Breast epithelium (tissue), 4 donors: ENCODE data around the gene KRT7. TPM values are rescaled to one million over a fixed set of nuclear protein-coding genes. Genes with fewer than 3 reads are reported as not detected.

Experiments used
- DNase-seq, 2 donors: peaks; one replicate each; pipeline ENCODE4 v3.0.0-alpha.2; 2019; ENCODE audit warnings: low spot score in 2 of 2
- H3K27ac ChIP-seq, 2 donors: fragments of 200-600 bp; sonication (generic) in 1 of 2; one replicate each; pipeline ENCODE4 v1.5.1; 2016 to 2019; ENCODE audit warnings: mild to moderate bottlenecking in 1 of 2
- H3K27me3 ChIP-seq, 2 donors: fragments of 200-600 bp; sonication (generic) in 1 of 2; one replicate each; pipeline versions ENCODE4 v1.5.1 to v1.6.0; 2017 to 2019; ENCODE audit warnings: control low read depth in 1 of 2, mild to moderate bottlenecking in 1 of 2
- H3K36me3 ChIP-seq: fragments of 200-600 bp; one replicate; pipeline ENCODE4 v1.5.1; 2019
- H3K4me1 ChIP-seq, 2 donors: fragments of 200-600 bp; sonication (generic); one replicate each; pipeline ENCODE4 v1.5.1; 2016 to 2019; ENCODE audit warnings: control low read depth in 1 of 2
- H3K4me3 ChIP-seq, 3 donors: fragments of 200-600 bp; sonication (generic); 1 replicate in 2 of 3; 2 replicates in 1 of 3; pipeline ENCODE4 v1.5.1; 2016 to 2019; ENCODE audit warnings: mild to moderate bottlenecking in 3 of 3, moderate library complexity in 2 of 3
- H3K9me3 ChIP-seq, 2 donors: fragments of 200-600 bp; sonication (generic) in 1 of 2; one replicate each; pipeline ENCODE4 v1.5.1; 2016 to 2019; ENCODE audit warnings: control low read depth in 1 of 2
- POLR2A ChIP-seq: fragments of 450-650 bp; IDR thresholded peaks from one replicate; pipeline ENCODE4 v1.6.1; 2016; ENCODE audit warnings: antibody characterized with exemption, mild to moderate bottlenecking, moderate library complexity
- POLR2AphosphoS5 ChIP-seq, 3 donors: sonication (generic); formaldehyde crosslinking; IDR thresholded peaks; one replicate each; pipeline ENCODE4 v1.6.1; 2017; ENCODE audit warnings: antibody characterized with exemption in 3 of 3
- intact Hi-C: fragments of 100-400 bp; cut with DNase I; formaldehyde crosslinking; loops from one replicate; pipeline ENCODE4 v1.15.1; 2023; ENCODE audit warnings: low total_unique reads
- total RNA-seq, 3 donors: library from RNA; depleted of rRNA; stranded (reverse); fragments of >200 nt; gene quantifications; one replicate each; pipeline ENCODE4 v1.1.0, GENCODE V29; 2016
- TF ChIP-seq, protein P1 (sequence below), 3 donors: fragments of 450-650 bp; IDR thresholded peaks; one replicate each; pipeline ENCODE4 v1.5.1; 2016 to 2017; ENCODE audit warnings: antibody characterized with exemption in 3 of 3, mild to moderate bottlenecking in 3 of 3, moderate library complexity in 3 of 3

The KRT7 gene
- total RNA-seq, 3 donors from 2014 or later: 4.2 to 1,051 (median 358) TPM

DNA sequence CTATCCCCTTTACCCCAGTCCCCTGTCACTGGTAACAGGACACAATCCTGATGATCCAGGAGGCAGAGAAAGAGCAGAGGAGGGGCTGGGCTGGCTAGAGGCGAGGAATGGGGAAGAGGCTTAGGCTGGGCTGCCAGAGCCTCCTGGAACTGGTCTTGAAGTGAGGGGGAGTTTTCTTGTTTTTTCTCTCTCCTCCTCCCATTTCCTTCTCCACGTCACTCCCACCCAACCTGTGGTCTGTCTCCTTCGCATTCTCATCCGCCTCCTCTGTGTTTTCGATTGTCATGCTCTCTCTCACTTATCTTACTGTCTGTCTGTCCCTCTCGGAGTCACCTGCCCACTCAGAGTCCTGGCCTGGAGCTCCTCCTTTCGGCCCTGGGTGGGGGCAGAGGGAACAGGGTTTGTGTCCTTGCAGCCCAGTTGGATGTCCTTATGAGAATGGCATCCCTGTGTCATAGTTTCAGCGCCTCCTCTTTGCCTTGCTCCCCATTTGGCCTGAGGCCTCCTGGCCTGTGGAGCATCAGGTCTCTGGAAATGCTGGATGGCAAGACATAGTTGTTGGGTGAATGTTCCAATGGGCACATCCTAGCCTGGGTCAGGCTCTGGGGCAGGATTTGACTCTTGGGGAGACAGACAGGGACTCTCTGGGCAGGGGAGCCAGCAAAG, 37.8 kb upstream of the KRT7 start:
- Histone ChIP-seq H3K27me3 (no peaks in the 10 kb centered on the region), H3K36me3 (no peaks in the 10 kb centered on the region), H3K4me3 (no peak overlapping the region), H3K4me1 (peaks cover 3 to 21% of the 10 kb centered on the region in 2 donors), H3K9me3 (no peaks in the 10 kb centered on the region), H3K27ac (peak overlapping the region; percentile 93 to 97)
- DNase-seq: peak in 1 of 2 donors; percentile 70
- TF ChIP-seq, protein P1, sequence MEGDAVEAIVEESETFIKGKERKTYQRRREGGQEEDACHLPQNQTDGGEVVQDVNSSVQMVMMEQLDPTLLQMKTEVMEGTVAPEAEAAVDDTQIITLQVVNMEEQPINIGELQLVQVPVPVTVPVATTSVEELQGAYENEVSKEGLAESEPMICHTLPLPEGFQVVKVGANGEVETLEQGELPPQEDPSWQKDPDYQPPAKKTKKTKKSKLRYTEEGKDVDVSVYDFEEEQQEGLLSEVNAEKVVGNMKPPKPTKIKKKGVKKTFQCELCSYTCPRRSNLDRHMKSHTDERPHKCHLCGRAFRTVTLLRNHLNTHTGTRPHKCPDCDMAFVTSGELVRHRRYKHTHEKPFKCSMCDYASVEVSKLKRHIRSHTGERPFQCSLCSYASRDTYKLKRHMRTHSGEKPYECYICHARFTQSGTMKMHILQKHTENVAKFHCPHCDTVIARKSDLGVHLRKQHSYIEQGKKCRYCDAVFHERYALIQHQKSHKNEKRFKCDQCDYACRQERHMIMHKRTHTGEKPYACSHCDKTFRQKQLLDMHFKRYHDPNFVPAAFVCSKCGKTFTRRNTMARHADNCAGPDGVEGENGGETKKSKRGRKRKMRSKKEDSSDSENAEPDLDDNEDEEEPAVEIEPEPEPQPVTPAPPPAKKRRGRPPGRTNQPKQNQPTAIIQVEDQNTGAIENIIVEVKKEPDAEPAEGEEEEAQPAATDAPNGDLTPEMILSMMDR (IDR thresholded peaks at IDR 0.05): no peak
- TF ChIP-seq POLR2A: no peak
- TF ChIP-seq POLR2AphosphoS5 (IDR thresholded peaks at IDR 0.05): peak in 1 of 3 donors; percentile 45
- intact Hi-C loops: no loop called here

DNA sequence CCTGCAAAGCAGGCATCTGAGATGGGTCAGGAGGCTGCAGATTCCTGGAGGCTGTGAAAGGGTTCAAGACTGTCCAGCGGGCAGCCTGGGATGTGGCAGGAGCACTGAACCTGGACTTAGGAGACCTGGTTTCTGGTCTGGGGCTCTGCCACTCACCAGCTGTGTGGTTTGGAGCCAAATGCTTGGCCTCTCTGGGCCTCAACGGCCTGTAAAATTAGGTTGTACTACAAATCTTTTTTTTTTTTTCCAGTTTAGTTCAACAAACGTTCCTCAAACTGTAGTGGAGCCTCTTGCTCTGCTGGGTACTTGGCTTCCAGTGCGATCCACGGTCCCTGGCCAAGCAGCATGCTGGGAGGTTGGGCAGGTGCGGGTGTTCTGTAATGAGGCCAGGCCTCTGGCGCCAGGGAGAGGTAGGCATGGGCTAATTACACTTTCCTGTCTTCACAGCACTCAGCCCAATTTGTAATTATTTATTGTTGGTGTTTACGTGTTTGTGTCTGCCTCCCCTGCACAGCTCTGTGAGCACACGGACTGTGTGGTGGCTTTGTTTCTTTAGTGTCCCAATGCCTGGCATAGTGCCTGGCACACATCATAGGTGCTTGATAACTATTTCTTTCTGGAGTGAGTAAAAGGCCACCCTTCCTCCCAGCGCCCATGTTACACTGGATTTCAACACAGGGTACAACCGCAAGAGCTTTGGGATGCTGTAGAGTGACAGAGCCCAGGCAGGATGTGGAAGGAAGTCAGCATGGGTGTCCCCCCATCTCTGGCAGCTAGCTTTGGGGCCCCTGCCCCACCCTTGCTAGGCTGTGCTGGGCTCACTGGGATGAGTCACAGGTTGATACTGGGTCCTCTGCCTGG, 35.4 kb upstream of the KRT7 start:
- H3K36me3 ChIP-seq: no peaks in the 10 kb centered on the region
- intact Hi-C loops: no loop called here
- no peak overlapping the region for H3K4me3 ChIP-seq
- H3K9me3 ChIP-seq: no peaks in the 10 kb centered on the region
- H3K27me3 ChIP-seq: no peaks in the 10 kb centered on the region
- peak in 1 of 2 donors; percentile 73 for DNase-seq
- TF ChIP-seq POLR2AphosphoS5 (IDR thresholded peaks at IDR 0.05) (peak in 1 of 3 donors; percentile 46), POLR2A (no peak)
- TF ChIP-seq, protein P1 (IDR thresholded peaks at IDR 0.05): no peak
- peaks cover 3 to 18% of the 10 kb centered on the region in 2 donors for H3K4me1 ChIP-seq
- H3K27ac ChIP-seq: peak overlapping the region; percentile 73 to 82

DNA sequence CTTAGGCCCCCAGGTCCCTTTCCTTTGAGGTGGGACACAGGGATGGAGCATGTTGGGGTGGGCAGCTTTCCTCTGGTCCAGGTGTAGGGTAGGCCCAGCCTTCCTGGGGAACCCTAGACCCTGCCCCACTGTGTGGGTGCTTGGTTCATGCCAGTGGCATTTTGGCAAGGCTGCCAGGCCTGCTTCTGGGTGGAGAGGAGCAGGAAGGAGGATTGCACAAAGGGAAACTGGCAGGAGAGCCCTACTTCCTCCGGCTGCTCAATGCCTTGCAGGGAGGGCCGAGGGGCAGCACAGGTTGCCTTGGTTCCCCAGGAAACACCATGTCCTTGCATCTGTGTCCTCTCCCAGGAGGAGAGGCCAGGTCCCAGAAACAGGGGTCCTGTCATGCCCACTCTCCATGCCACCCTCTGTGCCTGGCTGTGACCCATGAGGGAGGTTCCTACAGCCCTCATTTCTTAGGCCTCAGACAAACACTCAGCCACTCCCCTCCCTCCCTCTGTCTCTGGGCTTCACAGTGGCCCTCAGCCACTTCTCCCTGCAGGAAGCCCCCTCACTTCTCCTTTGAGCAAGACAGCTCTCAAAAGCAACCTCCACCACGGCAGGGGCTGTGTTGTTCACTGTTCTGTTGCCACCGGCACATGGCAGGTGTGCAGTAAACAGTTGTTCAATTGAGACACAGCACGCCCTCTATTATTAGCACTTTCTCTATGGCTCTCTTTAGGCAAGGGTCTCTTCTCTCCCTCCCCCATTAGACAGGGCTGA, 34.4 kb upstream of the KRT7 start:
- Histone ChIP-seq H3K4me3 (no peak overlapping the region), H3K4me1 (peaks cover under 1 to 17% of the 10 kb centered on the region in 2 donors), H3K27me3 (no peaks in the 10 kb centered on the region), H3K36me3 (no peaks in the 10 kb centered on the region), H3K27ac (peak overlapping the region; percentile 73 to 82), H3K9me3 (no peaks in the 10 kb centered on the region)
- TF ChIP-seq, protein P1 (IDR thresholded peaks at IDR 0.05): no peak
- TF ChIP-seq POLR2A (no peak), POLR2AphosphoS5 (IDR thresholded peaks at IDR 0.05) (no peak)
- no peak for DNase-seq
- intact Hi-C loops: no loop called here

DNA sequence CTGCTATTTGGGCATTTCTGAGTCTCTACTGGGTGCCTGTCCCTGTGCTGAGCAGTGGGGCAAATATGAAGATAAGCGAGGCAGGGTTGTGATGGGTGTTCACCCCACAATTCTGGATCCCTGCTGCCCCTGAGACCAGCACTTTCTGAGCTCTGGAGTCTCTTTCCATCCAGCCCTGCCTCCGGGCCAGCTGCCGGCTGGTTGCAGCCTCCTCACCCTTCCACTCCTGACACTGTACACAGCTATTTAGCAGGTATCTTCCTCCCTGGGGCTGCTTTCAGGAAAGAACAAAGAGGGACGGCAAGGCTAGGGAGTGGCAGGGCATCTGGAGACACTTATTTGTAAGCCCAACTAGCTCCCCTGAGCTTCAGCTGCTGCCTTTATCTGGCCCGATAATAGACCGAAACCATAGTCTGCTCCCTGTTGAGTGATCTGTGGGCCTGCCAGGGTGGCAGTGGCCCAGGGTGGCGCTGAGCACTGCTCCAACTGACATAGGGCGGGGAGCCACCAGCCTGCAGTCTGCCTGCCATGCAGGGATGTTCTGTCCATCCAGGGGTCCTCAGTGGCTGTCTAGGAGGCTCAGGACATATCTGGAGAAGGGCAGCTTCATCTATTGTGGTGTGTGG, 33.6 kb upstream of the KRT7 start:
- no peak for DNase-seq
- Histone ChIP-seq H3K36me3 (no peaks in the 10 kb centered on the region), H3K27ac (peak overlapping the region; percentile 73 to 82), H3K27me3 (no peaks in the 10 kb centered on the region), H3K4me1 (peaks cover 0 to 22% of the 10 kb centered on the region in 2 donors), H3K9me3 (no peaks in the 10 kb centered on the region), H3K4me3 (no peak overlapping the region)
- TF ChIP-seq POLR2AphosphoS5 (IDR thresholded peaks at IDR 0.05) (no peak), POLR2A (no peak)
- TF ChIP-seq, protein P1 (IDR thresholded peaks at IDR 0.05): no peak
- intact Hi-C loops: no loop called here
